ENCODE measurements around the gene IQCE.

GRCh38 chr7:2606539-2606936 is 47.8 kb downstream of the IQCE start:
- TF ChIP-seq CTCF (IDR thresholded peaks at IDR 0.05), result no peak
- TF ChIP-seq POLR2A (IDR thresholded peaks at IDR 0.05), result no peak
